AG04450 (cell line): ENCODE data around the gene TIMM23. TPM values are rescaled to one million over a fixed set of nuclear protein-coding genes. Genes with fewer than 3 reads are reported as not detected.
"Not testable (repeated sequence)": the region's sequence is repeated elsewhere in the genome, so short reads cannot be mapped to it uniquely, and the experiment has no call there.

Experiments used
- CTCF ChIA-PET: fragments of 300-600, 350-600 bp; formaldehyde crosslinking; extraction: SDS; loops from one replicate; lab custom pipeline; 2022; ENCODE audit warnings: antibody characterized with exemption, inconsistent platforms; lab: Charles Lee
- POLR2A ChIA-PET: fragments of 350-600 bp; formaldehyde crosslinking; extraction: SDS; loops from one replicate; lab custom pipeline; 2021; ENCODE audit warnings: antibody characterized with exemption, inconsistent platforms; lab: Yijun Ruan, JAX
- DNase-seq: peaks from one replicate; pipeline ENCODE4 v3.0.0-alpha.2; 2011; ENCODE audit warnings: low read depth, low spot score
- H3K27ac ChIP-seq: one replicate; pipeline ENCODE4 v1.5.1; 2012; ENCODE audit warnings: low read depth, low read length, control low read depth
- H3K27me3 ChIP-seq: one replicate; pipeline ENCODE4 v1.6.0; 2012; ENCODE audit warnings: low read length; ENCODE audit not compliant: control insufficient read depth, insufficient read depth
- H3K4me3 ChIP-seq: 2 replicates; pipeline ENCODE4 v1.5.1; 2011; ENCODE audit warnings: mild to moderate bottlenecking, low read depth, low read length, control low read depth
- H3K9me3 ChIP-seq: 2 replicates; pipeline ENCODE4 v1.5.1; 2012; ENCODE audit warnings: low read length; ENCODE audit not compliant: control insufficient read depth, insufficient read depth
- polyA plus RNA-seq: library from polyadenylated mRNA; depleted of rRNA; stranded (reverse); fragments of >200 nt; gene quantifications from 2 replicates; pipeline ENCODE4 v1.2.3, GENCODE V29; 2011
- TF ChIP-seq, protein P1 (sequence below): IDR thresholded peaks from 2 replicates; pipeline ENCODE4 v1.5.1; 2011; ENCODE audit warnings: low read depth, low read length, control low read depth, inconsistent platforms

The TIMM23 gene
- polyA plus RNA-seq, 1 experiment, result 137 TPM

DNA sequence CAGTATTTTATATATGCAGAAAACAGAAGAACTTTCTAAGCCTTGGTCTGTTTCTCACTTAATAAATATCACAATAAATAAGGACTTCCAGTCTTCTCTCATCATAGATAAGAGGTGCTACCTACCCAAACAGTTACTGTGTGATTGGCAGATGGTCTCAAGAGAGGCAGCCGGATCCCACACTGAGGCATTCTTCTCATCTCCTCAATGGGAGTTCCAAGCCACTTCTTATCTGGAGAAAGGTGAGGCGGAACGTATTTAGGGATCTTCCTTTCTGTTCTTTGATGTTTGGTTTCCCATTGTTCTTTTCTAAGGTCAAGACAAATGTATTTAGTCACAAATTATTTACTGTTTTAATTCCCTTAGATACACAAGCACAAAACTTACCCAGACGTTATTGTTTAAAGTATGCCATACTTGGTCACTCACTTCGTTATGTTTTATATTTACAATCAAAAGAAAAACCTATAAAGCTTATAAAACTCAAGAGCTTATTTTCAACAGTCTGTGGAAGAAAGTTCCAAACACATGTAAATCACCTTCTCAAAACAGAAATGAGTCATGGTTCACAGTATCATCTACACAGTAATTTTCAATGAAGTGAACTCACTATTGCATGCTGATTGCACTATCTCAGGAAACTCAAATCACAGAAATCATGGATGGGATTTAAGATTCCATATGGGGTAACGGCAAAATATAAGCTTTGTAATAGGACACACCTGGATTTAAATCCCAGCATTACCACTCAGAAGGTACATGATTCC, 9.4 kb upstream of the TIMM23 start:
- H3K4me3 ChIP-seq, H3K27me3 ChIP-seq, H3K27ac ChIP-seq, DNase-seq, CTCF ChIA-PET, H3K9me3 ChIP-seq, POLR2A ChIA-PET: not testable (repeated sequence)

- H3K9me3 ChIP-seq, H3K27ac ChIP-seq, POLR2A ChIA-PET, DNase-seq, CTCF ChIA-PET, H3K27me3 ChIP-seq: not testable (repeated sequence)
- peak overlapping the region; percentile 77 for H3K4me3 ChIP-seq
Measured at GRCh38 chr10:45971019-45971418, 1.3 kb upstream of the TIMM23 start.

GRCh38 chr10:45971742-45972105, 565 bp upstream of the TIMM23 start:
- H3K27me3 ChIP-seq, DNase-seq, H3K27ac ChIP-seq, CTCF ChIA-PET, POLR2A ChIA-PET, H3K9me3 ChIP-seq: not testable (repeated sequence)
- H3K4me3 ChIP-seq, result peak overlapping the region; percentile 77

DNA sequence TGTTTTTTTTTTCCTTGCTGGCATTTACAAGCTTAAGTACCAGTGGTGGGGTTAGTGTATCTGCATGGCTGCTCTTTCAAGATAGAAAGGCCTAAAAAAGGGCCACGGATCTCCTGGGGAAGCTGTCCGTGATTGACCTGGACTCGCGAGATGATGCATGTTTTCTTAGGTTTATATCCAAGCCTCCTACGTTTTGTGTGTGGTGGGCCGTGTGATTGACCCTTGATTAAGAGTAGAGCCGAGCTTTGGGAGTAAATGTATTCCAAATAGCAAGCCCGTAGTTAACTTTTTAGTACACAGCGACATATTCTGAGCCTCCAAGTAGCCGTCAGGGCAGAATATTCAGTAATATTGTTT, 502 bp downstream of the TIMM23 start:
- Histone ChIP-seq H3K4me3 (peak overlapping the region; percentile 77), H3K27ac (peak overlapping the region; percentile 31)
- H3K27me3 ChIP-seq, POLR2A ChIA-PET, H3K9me3 ChIP-seq, CTCF ChIA-PET, DNase-seq: not testable (repeated sequence)

DNA sequence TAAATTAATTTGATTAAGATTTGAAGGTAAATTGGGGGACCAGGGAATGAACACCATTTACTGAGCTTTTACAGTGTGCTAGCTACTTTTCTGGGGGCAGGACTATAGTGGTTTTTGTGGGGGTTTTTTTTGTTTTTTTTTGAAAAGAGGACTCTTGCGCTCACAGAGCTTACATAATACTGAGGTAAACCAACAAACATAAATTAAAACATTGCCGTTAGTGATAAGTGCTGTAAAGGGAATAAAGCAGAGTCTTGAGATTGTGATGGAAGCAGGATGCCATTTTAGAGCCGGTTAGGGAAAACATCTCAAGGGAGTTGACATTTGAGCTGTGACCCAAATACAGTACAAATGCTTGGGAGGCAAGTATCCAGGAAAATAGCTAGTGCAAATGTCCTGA, 1.8 kb downstream of the TIMM23 start:
- POLR2A ChIA-PET, H3K4me3 ChIP-seq, H3K27me3 ChIP-seq, H3K9me3 ChIP-seq, H3K27ac ChIP-seq, DNase-seq: not testable (repeated sequence)
- CTCF ChIA-PET, result interaction anchor here (0.7 kb wide), 1 partner anchor 10 kb away, joined by 3 read pairs; no protein-coding TSS in a partner anchor

DNA sequence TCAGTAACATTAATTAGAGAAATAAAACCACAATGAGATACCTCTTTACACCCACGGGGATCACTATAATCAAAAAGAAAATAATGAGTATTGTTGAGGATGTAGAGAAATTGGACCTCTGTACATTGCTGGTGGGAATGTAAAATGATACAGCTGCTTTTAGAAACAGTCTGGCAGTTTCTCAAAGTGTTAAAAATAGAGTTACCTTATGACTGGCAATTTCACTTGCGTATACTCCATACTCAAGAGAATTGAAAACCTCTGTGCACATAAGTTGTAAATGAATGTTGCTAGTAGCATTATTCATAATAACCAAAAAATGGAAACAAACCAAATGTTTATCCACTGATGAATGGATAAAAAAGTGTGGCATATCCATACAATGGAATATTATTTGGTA, 6.3 kb downstream of the TIMM23 start:
- H3K4me3 ChIP-seq, CTCF ChIA-PET, H3K27me3 ChIP-seq, POLR2A ChIA-PET, H3K27ac ChIP-seq, H3K9me3 ChIP-seq, DNase-seq: not testable (repeated sequence)

DNA sequence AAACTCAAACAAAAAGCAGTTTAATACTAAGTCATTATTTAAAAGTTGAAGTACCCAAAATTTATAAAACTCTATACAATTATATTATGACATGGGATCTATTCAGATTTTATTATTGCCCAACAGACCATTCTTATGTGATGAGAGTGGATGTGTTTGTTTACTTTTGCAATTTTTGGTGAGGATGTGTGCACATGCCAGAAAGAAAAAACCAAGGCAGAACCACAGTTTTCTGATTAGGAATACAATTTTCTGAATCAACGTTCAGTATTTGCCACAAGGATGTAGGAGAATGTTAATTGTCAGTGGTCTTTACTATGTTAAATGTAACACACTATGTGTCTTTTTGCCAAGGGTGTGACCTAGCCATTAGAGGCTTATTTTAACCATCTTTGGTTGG, 9.1 kb downstream of the TIMM23 start:
- CTCF ChIA-PET, H3K9me3 ChIP-seq, DNase-seq, H3K4me3 ChIP-seq, H3K27me3 ChIP-seq, H3K27ac ChIP-seq, POLR2A ChIA-PET: not testable (repeated sequence)

- CTCF ChIA-PET, result interaction anchor here (1.1 to 1.6 kb wide), 2 partner anchors 44 to 46 kb away, joined by 5 to 8 read pairs; partner anchors contain the start of gene NCOA4
Measured at GRCh38 chr10:45983538-45984186, 11.4 kb downstream of the TIMM23 start.

GRCh38 chr10:45984473-45984872, 12.2 kb downstream of the TIMM23 start:
- POLR2A ChIA-PET, H3K27ac ChIP-seq, DNase-seq, H3K9me3 ChIP-seq, H3K4me3 ChIP-seq, H3K27me3 ChIP-seq: not testable (repeated sequence)
- CTCF ChIA-PET, result interaction anchor here (1.1 kb wide), 1 partner anchor 45 kb away, joined by 5 read pairs; the partner anchor contains the start of gene NCOA4

More at GRCh38 chr10:45983538-45984186, 11.4 kb downstream of the TIMM23 start:
- H3K27me3 ChIP-seq, POLR2A ChIA-PET, H3K9me3 ChIP-seq, H3K4me3 ChIP-seq, H3K27ac ChIP-seq: not testable (repeated sequence)
- TF ChIP-seq, protein P1, sequence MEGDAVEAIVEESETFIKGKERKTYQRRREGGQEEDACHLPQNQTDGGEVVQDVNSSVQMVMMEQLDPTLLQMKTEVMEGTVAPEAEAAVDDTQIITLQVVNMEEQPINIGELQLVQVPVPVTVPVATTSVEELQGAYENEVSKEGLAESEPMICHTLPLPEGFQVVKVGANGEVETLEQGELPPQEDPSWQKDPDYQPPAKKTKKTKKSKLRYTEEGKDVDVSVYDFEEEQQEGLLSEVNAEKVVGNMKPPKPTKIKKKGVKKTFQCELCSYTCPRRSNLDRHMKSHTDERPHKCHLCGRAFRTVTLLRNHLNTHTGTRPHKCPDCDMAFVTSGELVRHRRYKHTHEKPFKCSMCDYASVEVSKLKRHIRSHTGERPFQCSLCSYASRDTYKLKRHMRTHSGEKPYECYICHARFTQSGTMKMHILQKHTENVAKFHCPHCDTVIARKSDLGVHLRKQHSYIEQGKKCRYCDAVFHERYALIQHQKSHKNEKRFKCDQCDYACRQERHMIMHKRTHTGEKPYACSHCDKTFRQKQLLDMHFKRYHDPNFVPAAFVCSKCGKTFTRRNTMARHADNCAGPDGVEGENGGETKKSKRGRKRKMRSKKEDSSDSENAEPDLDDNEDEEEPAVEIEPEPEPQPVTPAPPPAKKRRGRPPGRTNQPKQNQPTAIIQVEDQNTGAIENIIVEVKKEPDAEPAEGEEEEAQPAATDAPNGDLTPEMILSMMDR, result peak; percentile 32
- peak; percentile 27 for DNase-seq

DNA sequence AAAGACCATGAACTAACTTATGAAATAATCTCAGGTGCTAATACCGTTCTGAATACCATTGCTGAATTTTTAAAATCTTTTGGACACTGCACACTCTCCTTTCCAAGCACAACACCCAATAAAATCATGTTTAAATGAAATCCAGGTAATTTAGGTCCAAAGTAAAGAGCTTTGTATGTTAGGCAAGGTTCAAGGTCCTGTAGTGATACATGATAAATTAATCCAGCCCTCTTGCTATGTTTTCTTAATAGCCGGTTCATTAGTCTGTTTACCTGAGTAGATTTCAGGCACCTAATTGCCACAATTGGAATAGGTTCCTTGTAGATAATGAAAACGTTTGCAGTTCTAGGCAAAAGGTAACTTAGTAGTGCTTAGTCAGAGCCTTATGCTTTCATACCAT, 13.3 kb downstream of the TIMM23 start:
- H3K4me3 ChIP-seq, CTCF ChIA-PET, H3K9me3 ChIP-seq, H3K27ac ChIP-seq, DNase-seq, H3K27me3 ChIP-seq, POLR2A ChIA-PET: not testable (repeated sequence)
